ENCODE results near the gene CNTN5.
"Not testable (repeated sequence)": the region's sequence is repeated elsewhere in the genome, so short reads cannot be mapped to it uniquely, and the experiment has no call there.

Gene CNTN5

DNA sequence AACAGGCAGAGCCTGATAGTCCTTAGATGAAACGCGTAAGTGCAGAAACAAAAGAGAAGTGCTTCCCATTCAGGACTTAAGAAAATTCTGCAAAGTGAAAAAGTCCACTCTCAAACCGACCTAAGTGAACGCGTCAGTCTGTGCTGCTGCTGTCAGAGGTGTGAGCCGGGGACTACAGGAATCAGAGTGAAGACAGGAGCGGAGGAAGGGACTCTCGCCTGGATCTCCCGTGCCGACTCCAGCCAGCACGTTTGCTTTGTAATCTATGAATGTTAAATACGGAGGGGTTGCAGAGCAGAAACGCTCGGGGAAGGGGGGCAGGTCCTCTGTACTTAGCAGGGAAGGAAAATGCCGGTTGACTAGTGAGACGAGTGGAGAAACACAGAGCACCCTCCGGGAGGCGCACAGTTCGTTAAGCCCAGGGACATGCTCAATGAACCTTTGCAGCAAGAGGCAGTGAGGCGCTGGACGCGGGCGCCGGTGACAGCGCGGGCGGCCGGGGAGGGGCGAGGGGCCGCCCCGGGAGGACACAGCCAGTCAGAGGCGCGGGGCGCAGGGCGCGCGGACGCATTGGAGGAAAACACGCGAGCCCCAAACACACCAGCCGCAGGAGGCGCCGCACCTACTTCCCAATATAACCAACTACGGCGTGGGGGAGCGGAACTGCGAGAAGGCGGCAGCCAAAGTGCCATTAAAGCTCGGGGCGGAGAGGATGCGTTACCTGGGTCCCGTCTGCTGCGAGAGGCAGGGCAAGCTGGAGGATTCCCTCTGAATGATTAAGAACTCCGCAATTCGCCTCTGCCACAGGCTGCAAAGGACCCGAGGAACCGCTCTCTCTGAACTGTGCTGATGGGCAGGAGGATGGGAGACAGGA lies at the start of gene CNTN5:
Gene CNTN5, plus strand, starts transcription at position 598 of the 874 bp plus-strand sequence.
- peak; percentile 29 to 95 (median 67) for DNase-seq
- intact Hi-C loops (cut with DNase I) = no loop called here

DNA sequence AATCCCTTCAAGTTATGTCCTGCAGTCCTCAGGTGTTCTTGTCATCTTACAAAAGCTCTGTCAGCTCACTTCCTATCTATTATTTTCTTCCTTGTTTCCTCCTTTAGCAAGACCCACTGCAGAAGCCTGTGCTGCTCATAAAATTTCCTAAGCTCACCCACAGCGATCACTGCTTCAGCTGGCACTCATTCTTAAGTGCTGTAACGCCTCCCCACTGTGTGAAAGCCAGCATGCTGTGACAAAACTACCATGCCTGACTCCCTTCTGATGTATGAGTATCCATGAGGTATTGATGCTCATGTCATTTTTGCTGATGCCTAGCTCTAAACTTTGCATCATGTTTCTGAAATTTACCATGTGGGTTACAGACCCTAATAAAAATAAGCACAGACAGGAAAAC lies 41.5 kb upstream of the CNTN5 start:
- intact Hi-C loops (cut with DNase I) = no loop called here
- no peak for DNase-seq

DNA sequence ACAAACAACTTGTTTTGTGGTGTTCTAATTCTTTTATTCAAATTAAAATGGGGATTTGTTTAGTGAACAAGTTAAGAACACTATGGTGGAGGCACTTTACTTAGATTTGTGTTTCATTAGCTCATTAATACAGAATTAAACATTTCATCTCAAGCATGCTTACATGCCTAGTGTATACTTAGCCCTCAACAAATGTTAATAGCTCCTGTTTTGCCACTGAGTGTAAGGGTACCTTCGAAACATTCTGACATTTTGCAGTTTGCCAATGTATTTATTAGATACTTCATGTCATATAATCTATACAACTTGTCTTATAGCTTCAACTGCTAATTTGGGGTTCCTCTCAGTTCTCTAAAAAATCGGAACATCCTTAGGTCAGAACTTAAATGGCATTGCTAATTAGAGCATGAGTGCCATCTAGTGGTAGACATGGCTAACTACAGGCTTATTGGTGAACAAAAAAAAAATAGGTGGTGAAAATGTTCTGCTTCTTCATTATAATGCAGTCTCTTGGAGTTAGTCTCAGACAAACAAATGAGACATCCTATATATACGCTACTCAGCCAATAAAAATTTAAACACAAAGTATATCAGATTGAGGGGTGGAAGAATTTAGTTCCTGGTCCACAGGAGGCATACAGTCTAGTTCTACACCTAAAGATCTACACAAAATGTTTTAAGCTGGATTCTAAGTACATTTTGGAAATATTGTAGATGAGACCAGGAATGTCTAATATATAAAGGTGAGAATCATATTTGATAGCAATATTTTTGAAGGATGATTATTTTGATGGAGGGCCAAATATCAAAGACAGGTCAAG lies 4.9 kb upstream of the CNTN5 start:
- intact Hi-C loops (cut with DNase I) = no loop called here
- no peak for DNase-seq

DNA sequence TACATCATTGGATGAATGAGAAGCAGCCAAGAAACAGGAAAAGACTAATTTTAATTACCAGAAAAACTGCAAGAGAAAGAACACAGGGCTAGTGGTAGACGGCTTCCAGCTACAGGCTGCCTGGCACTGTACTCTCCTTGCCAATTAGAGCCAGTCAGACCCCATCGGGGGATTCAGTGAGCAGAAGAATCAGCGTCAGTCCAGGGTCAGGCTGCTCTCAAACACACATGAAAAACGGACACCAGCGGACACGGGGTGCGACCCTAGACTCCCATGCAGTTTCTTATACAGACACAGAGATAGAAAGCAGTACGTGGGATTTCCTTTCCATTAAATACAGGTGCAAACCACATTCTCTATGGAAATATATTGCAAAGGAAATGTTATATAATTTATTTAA lies 1.1 kb upstream of the CNTN5 start:
- intact Hi-C loops (cut with DNase I) = no loop called here
- peak in 1 of 10 donors; percentile 9 for DNase-seq

DNA sequence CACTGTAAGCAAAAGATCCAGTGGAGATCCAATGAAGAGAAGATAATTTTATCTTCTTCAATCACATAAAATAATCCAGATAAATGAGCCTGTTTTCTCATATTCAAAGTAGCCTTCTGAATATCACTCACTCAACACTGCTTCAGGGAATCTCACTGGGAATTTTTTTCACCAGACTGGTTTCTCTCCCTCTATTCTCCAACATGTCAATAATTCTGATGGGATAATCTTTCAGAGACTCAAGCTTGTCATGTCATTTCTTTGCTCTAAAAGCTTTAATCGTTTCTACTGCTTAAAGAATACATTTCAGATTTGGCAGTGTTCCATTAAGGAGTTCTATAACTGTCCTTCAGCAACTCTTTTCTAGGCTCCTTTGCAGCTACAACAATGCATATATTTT lies 16.3 kb downstream of the CNTN5 start:
- intact Hi-C loops (cut with DNase I) = no loop called here
- DNase-seq = no peak

DNA sequence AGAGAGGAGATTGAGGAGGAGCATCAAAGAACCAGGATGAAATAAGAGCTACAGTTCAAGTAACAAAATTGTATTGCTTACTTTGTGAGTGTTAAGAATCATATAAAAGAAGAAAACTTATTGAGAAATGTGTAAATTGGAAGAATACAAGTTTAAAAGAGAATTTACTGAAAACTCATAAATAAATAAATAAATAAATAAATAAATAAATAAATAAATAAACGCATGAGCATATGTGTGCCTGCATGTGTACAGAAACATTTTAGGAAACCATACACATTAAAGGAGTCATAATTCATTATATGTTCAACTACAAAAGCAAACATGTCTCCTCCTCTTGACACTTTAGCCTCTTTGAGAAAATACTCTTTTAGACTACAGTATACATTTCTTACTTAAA lies 42.6 kb downstream of the CNTN5 start:
- intact Hi-C loops (cut with DNase I) = no loop called here
- DNase-seq = no peak

DNA sequence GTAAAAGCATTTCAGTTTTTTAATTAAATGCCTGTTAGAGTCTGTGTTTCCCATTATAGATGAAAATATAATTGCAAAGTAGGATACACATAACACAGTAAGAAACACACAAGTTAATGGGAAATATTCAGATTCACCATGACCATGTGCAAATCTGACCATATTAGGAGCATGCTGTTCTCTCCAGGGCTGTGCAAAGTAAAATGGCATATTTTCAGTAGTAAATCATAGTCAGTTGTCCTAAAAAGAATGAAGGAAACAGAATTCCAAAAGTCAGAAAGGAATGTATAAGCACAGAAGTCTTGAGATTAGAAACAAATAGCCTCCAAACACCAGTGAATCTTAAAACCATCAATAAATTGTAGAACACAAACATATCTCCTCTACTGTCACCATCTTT lies 44.4 kb downstream of the CNTN5 start:
- intact Hi-C loops (cut with DNase I) = no loop called here
- DNase-seq = no peak

DNA sequence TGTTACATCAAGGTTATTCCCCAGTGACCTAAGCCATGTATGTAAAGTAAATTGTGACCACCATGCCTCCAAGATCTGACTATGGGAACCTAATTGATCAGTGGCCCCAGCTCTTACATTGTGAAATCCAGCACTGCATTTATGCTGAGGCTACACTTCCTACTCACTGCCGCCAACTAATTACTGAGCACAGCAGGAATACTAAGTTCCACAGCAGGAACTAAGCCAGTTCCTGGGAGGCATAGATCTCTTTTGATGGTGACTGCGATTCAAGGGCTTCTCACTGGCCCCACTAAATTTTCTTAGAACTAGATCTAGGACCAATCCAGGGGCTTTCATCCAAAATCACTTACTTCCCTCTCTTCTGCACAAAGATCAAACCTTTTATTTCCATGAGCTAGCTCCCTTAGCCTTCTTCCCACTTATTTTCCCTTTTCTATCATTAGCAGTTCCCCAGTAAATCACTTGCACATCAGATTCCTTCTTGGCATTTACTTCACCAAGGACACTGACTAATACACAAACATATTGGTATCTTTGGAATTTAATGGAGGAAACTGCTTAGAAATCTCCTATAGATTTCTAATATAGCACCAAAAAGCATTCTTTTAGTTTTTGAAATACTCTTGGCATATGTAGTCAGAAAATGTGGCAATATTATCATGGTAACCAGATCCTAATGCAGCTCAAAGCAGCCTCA lies 46.0 kb downstream of the CNTN5 start:
- DNase-seq = no peak
- intact Hi-C loops (cut with DNase I) = no loop called here

DNA sequence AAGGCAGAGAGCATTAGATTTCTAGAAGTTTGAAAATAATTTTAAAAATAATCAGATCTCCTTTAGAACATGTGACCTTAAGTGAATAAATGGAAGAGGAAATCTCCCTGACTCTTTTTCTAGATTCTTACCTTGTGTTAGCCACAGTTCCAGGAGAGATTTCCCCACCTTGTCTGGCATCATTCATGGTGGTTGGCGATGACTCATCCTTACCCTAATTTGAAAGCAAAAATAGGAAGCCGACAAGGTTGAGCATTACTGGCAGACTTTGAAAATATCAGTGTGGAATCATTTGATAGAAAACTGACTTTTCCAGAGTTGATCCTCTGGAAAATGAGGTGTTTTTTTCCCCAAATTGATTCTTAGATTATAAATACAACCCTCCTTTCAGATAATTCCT lies 48.1 kb downstream of the CNTN5 start:
- no peak for DNase-seq
- intact Hi-C loops (cut with DNase I) = no loop called here

DNA sequence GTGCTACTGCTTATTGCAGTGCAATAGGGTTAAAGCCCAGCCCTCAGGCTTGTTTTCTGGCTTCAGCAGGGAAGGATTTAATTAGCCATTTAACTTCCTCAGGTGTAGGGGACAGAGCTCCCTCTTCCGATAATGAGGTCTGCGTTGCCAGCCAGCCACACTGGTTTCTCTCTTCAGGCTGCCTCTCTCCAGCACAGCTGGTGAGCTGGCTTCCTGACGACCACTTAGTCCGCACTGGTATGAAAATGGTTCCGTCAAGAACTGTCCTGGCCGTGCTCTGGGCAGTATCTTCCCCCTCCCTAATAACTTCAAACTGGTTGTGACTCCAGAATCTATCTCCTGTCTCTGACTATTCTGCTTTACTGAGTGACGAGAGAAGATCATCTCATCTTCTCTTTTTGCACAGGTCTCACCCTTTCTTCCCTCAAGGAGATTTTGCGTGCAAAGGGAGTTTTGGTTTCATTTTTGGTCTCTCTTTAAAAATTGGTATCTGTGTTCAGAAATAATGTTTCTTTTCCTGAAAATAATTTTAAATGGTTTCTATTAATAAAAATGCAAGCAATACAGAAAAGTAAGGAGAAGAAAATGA lies 49.2 kb downstream of the CNTN5 start:
- DNase-seq = peak in 8 of 10 donors; percentile 6 to 73 (median 22)
- intact Hi-C loops (cut with DNase I) = no loop called here

DNA sequence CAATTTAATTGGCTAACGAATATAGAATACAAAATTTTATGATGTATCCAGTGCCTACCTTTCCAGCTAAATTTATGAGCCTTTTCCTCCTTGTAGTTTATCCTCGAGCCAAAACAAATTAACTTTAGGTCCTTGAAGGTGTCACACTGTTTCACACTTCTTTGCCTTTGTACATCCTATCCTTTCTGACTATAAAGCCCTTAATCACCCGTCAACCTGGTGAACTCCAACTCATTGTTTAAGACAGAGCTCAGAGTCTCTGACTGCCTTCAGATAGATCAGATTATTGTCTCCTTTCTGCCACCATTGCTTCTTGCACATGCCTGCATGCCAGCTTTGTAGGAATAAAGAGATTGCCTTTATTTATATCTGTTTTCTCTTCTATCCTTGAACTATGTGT lies 58.8 kb downstream of the CNTN5 start:
- no peak for DNase-seq

DNA sequence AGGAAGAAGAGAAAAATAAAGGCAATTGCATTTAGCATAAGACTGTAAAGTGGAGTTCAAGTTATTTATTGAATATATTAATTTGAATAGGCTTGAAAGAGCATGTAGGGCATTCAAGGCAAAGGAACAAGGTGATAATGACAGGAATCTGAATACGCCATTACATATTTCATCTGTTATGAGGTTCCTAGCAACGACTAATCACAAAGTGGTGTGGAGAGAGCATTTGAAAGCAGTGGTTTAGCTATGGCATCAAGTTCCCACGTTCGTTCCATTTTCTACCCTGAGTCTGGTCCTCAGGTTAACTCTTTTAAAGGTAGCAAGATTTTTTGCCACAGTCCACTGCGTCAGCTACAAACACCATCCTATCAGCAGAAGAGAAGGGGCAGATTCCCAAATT lies 59.4 kb downstream of the CNTN5 start:
- intact Hi-C loops (cut with DNase I) = no loop called here
- no peak for DNase-seq

More for the DNA sequence above, 58.8 kb downstream of the CNTN5 start:
- intact Hi-C loops (cut with DNase I) = no loop called here

DNA sequence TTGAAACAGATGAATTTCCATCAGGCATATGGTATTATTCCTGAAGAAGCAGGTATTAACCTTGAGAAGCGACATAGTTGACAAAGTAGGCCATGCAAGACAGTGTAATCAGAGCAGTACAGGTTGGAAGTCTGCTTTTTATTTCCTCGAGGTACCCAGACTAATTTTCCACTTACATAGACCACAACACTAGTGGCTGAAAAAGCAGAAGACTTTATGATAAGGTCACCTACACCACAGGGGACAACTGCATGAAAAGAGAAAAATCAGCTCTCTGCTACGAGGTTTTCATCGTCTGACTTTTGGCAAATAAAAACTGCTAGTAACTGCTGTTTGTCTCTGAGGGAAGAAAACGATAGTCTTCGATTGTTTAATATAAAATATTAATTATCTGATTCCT lies 77.5 kb downstream of the CNTN5 start:
- intact Hi-C loops (cut with DNase I) = no loop called here
- DNase-seq = no peak

DNA sequence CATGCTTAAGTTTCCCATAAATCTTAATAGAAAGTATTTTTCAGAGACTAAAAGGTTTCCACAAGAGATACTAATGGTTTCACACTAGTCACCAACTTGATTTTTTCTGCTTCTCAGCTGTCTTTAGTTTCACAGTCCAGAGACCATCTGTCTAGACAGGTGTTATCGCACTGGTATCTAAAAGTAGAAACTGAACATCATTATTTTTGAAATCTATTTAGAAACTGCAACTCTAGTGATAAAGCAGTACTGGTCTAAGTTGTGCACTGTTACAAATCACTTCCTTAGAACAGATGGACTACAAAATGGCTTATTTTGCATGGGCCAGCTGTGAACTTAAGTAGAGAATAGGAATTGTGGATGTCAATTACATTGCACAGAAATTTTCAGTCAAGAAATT lies 78.0 kb downstream of the CNTN5 start:
- intact Hi-C loops (cut with DNase I) = no loop called here
- no peak for DNase-seq

DNA sequence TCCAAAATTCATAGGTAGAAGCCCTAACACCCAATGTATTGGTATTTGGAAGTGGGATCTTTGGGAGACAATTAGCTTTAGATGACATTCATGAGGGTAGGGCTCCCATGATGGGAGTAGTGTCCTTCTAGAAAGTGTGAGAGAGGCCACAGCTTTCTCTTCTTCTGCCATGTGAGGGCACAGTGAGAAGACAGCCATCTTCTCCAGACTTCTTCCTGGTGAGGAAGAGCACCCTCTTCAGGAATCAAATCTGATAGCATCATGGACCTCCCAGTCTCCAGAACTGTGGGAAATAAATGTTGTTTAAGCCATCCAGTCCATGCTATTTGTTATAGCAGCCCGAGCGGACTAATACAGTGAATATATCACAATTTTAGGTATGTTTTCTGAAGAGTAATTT lies 96.9 kb downstream of the CNTN5 start:
- intact Hi-C loops (cut with DNase I) = no loop called here
- no peak for DNase-seq

DNA sequence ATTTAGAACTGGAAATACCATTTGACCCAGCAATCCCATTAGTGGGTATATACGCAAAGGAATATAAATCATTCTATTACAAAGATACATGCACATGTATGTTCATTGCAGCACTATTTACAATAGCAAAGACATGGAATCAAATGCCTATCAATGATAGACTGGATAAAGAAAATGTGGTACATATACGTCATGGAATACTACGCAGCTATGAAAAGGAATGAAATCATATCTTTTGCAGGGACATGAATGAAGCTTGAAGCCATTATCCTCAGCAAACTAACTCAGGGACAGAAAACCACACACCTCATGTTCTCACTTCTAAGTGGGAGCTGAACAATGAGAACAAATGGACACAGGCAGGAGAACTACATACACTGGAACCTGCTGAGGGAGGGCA lies 113.1 kb downstream of the CNTN5 start:
- DNase-seq; intact Hi-C loops (cut with DNase I): not testable (repeated sequence)

DNA sequence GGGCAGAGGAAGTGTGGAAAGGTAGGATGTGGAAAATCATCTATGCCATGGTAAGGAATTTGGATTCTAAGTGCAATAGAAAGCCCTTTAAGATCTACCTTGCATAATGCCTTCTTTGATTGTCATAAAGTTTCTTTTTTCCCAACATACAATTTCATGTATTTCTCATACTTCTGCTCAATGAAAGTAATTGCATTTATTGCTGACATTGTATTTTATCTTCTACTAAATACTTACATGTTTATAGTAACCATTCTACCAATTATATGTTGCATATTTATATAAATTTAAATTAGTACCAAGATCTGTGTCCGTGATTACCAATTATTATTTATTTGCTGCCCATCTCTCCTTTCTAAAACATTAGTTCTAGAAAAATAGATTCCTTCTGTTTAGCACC lies 114.8 kb downstream of the CNTN5 start:
- intact Hi-C loops (cut with DNase I) = no loop called here
- no peak for DNase-seq

DNA sequence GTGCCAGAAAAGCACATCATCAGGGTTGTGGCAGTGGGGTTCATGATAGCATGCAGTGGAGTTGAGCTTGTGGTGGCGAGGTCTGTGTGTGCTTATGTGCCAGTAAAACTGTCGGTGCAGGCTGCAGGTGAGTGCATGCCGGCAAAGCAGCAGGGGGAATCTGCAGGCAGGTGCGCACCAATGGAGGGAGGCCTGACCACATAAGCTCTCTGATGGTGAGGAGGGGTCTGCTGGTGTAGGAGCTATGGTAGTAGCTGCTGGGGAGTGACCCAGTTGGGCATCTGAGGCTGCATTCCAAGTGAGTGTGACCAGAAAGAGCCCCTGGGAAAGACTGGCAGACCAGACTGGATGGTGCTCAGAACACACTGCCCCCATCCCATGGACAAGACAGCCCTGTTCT lies 121.5 kb downstream of the CNTN5 start:
- DNase-seq = peak in 2 of 10 donors; percentile 42 to 51
- intact Hi-C loops (cut with DNase I) = no loop called here

DNA sequence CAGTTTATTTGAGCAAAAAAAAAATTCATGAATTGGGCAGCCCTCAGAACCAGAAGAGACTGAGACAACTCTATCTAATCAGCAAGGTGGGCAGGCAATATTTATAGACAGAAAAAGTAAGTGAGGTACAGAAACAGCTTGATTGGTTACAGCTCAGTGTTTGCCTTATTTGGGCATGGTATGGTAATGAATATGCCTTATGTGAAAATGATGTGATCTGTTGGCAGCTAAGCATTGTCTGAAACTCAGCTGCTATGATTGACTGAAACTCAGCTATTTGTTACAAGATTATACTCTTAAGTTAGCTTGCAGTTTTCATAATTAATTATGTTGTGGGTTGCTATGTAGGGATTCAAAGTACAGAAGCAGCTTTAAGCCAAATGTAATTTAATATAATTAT lies 127.6 kb downstream of the CNTN5 start:
- intact Hi-C loops (cut with DNase I) = no loop called here
- DNase-seq = no peak

DNA sequence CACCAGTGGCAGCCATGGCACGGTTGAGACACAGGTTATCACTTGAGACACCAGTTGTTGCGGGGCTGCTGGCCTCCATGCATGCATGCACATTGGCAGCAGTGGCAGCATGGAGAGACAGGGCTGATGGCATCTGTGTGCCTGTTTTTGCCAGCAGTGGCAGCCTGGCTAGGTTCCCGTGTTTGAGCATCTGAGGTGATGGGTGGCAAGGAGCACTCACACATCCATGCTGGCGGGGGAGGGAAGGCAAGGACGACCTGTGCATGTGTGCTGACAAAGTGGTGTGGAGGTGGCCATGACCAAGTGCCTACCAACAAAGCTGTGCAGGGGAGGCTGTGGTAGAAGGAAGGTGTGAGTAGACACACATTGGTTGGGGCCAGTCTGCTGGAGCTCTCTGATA lies 133.5 kb downstream of the CNTN5 start:
- peak in 2 of 10 donors; percentile 55 to 76 for DNase-seq
- intact Hi-C loops (cut with DNase I) = no loop called here

DNA sequence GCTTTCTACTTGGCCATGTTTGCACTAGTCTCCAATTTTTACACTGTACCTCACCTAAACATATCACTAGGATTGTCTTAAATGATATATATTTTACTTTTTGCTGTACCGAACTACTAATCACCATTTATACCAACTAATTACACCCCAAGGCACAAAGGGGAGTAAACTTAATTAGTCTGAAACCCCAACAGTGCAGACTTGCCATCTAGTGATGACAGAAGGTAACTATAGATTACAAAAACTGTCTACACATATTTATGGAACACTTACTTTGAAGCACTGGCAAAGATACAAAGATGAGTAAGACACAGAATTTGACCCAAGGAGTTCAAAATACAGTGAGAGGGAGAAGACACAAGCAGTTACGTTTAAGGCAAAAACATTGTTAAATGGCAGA lies 139.7 kb downstream of the CNTN5 start:
- intact Hi-C loops (cut with DNase I) = no loop called here
- DNase-seq = no peak

Data from posterior cingulate gyrus (tissue), 11 donors.